Measurements from ENCODE around the gene POLH. TPM values are rescaled to one million over a fixed set of nuclear protein-coding genes. Genes with fewer than 3 reads are reported as not detected.

Gene POLH
- total and polyA plus RNA-seq, 2 experiments from 2014 or later, result 5.6 to 10.3 TPM

- H3K9me3 ChIP-seq (ENCODE audit: low read depth), result no peaks in the 10 kb centered on the region
- H3K27ac ChIP-seq, result no peak overlapping the region
- TF ChIP-seq CTCF (IDR thresholded peaks at IDR 0.05; ENCODE audit: low read depth, low read length), result no peak
- DNase-seq (ENCODE audit: low read depth in 1 of 2, low spot score in 1 of 2), result no peak
- H3K27me3 ChIP-seq, result no peaks in the 10 kb centered on the region
- H3K4me1 ChIP-seq (ENCODE audit: low read depth), result peaks cover 12% of the 10 kb centered on the region
- H3K36me3 ChIP-seq, result peaks cover 9% of the 10 kb centered on the region
- no peak overlapping the region for H3K4me3 ChIP-seq
Measured at GRCh38 chr6:43614396-43614730, 38.4 kb downstream of the POLH start.

GRCh38 chr6:43616725-43617472, 40.9 kb downstream of the POLH start:
- Histone ChIP-seq H3K27me3 (no peaks in the 10 kb centered on the region), H3K4me1 (ENCODE audit: low read depth) (no peaks in the 10 kb centered on the region), H3K36me3 (peaks cover 22% of the 10 kb centered on the region), H3K4me3 (no peak overlapping the region), H3K9me3 (ENCODE audit: low read depth) (no peaks in the 10 kb centered on the region), H3K27ac (no peak overlapping the region)
- DNase-seq (ENCODE audit: low read depth in 1 of 2, low spot score in 1 of 2), result no peak
- TF ChIP-seq CTCF (IDR thresholded peaks at IDR 0.05; ENCODE audit: low read depth, low read length), result no peak

- Histone ChIP-seq H3K27ac (no peak overlapping the region), H3K36me3 (peaks cover 44% of the 10 kb centered on the region), H3K4me3 (no peak overlapping the region), H3K4me1 (ENCODE audit: low read depth) (no peaks in the 10 kb centered on the region), H3K27me3 (no peaks in the 10 kb centered on the region), H3K9me3 (ENCODE audit: low read depth) (no peaks in the 10 kb centered on the region)
- no peak for TF ChIP-seq CTCF (IDR thresholded peaks at IDR 0.05; ENCODE audit: low read depth, low read length)
- no peak for DNase-seq (ENCODE audit: low read depth in 1 of 2, low spot score in 1 of 2)
Measured at GRCh38 chr6:43621078-43621835, 45.3 kb downstream of the POLH start.

GRCh38 chr6:43621836-43622180, 45.8 kb downstream of the POLH start:
- DNase-seq (ENCODE audit: low read depth in 1 of 2, low spot score in 1 of 2), result no peak
- H3K36me3 ChIP-seq, result peaks cover 44% of the 10 kb centered on the region
- no peak for TF ChIP-seq CTCF (IDR thresholded peaks at IDR 0.05; ENCODE audit: low read depth, low read length)
- no peaks in the 10 kb centered on the region for H3K4me1 ChIP-seq (ENCODE audit: low read depth)
- no peaks in the 10 kb centered on the region for H3K27me3 ChIP-seq
- H3K4me3 ChIP-seq, result no peak overlapping the region
- H3K9me3 ChIP-seq (ENCODE audit: low read depth), result no peaks in the 10 kb centered on the region
- H3K27ac ChIP-seq, result no peak overlapping the region

- Histone ChIP-seq H3K27ac (no peak overlapping the region), H3K4me1 (ENCODE audit: low read depth) (no peaks in the 10 kb centered on the region), H3K9me3 (ENCODE audit: low read depth) (no peaks in the 10 kb centered on the region), H3K36me3 (peaks cover 44% of the 10 kb centered on the region), H3K4me3 (no peak overlapping the region), H3K27me3 (no peaks in the 10 kb centered on the region)
- TF ChIP-seq CTCF (IDR thresholded peaks at IDR 0.05; ENCODE audit: low read depth, low read length), result no peak
- DNase-seq (ENCODE audit: low read depth in 1 of 2, low spot score in 1 of 2), result no peak
Measured at GRCh38 chr6:43622541-43622940, 46.6 kb downstream of the POLH start.
